Ascending aorta (tissue), 2 donors: Measurements from ENCODE around the gene ZNF778. TPM values are rescaled to one million over a fixed set of nuclear protein-coding genes. Genes with fewer than 3 reads are reported as not detected.

Experiments
- DNase-seq, 2 donors: peaks; one replicate each; pipeline ENCODE4 v3.0.0-alpha.2; 2019; ENCODE audit warnings: low spot score in 2 of 2
- H3K27ac ChIP-seq, 2 donors: fragments of 200-600 bp; sonication (generic); one replicate each; pipeline ENCODE4 v1.5.1; 2016 to 2017; ENCODE audit warnings: mild to moderate bottlenecking in 1 of 2
- H3K27me3 ChIP-seq: fragments of 200-600 bp; sonication (generic); one replicate; pipeline ENCODE4 v1.5.1; 2017
- H3K36me3 ChIP-seq, 2 donors: fragments of 200-600 bp; sonication (generic); one replicate each; pipeline ENCODE4 v1.5.1; 2016
- H3K4me1 ChIP-seq, 2 donors: fragments of 200-600 bp; sonication (generic); one replicate each; pipeline ENCODE4 v1.5.1; 2016 to 2017; ENCODE audit warnings: mild to moderate bottlenecking in 1 of 2
- H3K4me3 ChIP-seq, 2 donors: fragments of 200-600 bp; sonication (generic); one replicate each; pipeline ENCODE4 v1.5.1; 2016 to 2017; ENCODE audit warnings: mild to moderate bottlenecking in 1 of 2
- H3K9me3 ChIP-seq, 2 donors: fragments of 200-600 bp; sonication (generic); one replicate each; pipeline ENCODE4 v1.5.1; 2016
- intact Hi-C: fragments of 100-400 bp; cut with DNase I; formaldehyde crosslinking; loops from one replicate; pipeline ENCODE4 v1.15.1; 2023
- total RNA-seq: library from RNA; depleted of rRNA; stranded (reverse); fragments of >200 nt; gene quantifications from one replicate; pipeline ENCODE4 v1.1.0, GENCODE V29; 2016
- TF ChIP-seq, protein P1 (sequence below), 3 experiments: fragments of 200-600 bp in 2 of 3; fragments of 450-650 bp in 1 of 3; sonication (generic) in 2 of 3; IDR thresholded peaks; one replicate each; pipeline ENCODE4 v1.5.1; 2016 to 2019; ENCODE audit warnings: antibody characterized with exemption in 3 of 3, mild to moderate bottlenecking in 1 of 3, moderate library complexity in 1 of 3

Gene ZNF778
- total RNA-seq, 1 donor from 2014 or later: 1.5 TPM

DNA sequence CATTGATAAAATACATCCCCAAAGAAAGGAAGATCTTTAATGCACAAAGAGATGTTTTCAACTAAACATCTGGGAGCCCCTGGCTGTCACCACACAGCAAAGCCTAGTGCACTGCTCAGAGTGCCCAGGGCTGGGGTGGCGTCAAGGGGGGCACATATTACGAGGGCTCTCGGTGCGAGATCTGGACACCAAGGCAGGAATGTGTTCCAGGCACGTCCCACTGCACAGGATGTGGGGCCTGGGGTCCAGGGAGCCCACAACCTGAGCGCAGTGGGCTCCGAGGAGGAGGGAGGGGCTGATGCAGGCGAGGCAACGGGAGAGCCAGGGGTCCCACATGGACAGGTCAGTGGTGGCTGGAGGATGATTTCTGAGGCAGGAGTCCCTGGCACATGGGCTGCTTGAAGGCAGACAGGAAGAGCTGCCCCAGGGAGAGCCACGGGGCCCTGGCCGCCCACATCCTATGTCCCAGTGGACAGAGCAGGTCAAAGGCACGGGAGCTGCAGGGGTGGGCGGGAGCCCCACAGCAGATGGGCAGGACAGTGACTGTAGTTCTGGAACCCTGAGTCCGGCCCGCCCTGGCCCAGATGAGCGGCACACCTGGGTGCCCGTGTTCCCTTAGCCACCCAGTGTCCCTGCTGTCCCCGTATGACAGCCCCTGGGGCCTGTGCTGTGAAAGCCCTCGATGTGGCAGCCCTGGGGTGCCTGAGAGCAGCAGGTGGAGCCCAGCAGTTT is 56.4 kb downstream of the ZNF778 start:
- H3K27ac ChIP-seq: no peak overlapping the region
- H3K27me3 ChIP-seq: no peaks in the 10 kb centered on the region
- no peak for DNase-seq
- TF ChIP-seq, protein P1, sequence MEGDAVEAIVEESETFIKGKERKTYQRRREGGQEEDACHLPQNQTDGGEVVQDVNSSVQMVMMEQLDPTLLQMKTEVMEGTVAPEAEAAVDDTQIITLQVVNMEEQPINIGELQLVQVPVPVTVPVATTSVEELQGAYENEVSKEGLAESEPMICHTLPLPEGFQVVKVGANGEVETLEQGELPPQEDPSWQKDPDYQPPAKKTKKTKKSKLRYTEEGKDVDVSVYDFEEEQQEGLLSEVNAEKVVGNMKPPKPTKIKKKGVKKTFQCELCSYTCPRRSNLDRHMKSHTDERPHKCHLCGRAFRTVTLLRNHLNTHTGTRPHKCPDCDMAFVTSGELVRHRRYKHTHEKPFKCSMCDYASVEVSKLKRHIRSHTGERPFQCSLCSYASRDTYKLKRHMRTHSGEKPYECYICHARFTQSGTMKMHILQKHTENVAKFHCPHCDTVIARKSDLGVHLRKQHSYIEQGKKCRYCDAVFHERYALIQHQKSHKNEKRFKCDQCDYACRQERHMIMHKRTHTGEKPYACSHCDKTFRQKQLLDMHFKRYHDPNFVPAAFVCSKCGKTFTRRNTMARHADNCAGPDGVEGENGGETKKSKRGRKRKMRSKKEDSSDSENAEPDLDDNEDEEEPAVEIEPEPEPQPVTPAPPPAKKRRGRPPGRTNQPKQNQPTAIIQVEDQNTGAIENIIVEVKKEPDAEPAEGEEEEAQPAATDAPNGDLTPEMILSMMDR (IDR thresholded peaks at IDR 0.05): no peak
- H3K36me3 ChIP-seq: peaks cover 62 to 99% of the 10 kb centered on the region in 2 donors
- no peak overlapping the region for H3K4me3 ChIP-seq
- no peaks in the 10 kb centered on the region for H3K9me3 ChIP-seq
- H3K4me1 ChIP-seq: no peaks in the 10 kb centered on the region
- intact Hi-C loops: no loop called here

DNA sequence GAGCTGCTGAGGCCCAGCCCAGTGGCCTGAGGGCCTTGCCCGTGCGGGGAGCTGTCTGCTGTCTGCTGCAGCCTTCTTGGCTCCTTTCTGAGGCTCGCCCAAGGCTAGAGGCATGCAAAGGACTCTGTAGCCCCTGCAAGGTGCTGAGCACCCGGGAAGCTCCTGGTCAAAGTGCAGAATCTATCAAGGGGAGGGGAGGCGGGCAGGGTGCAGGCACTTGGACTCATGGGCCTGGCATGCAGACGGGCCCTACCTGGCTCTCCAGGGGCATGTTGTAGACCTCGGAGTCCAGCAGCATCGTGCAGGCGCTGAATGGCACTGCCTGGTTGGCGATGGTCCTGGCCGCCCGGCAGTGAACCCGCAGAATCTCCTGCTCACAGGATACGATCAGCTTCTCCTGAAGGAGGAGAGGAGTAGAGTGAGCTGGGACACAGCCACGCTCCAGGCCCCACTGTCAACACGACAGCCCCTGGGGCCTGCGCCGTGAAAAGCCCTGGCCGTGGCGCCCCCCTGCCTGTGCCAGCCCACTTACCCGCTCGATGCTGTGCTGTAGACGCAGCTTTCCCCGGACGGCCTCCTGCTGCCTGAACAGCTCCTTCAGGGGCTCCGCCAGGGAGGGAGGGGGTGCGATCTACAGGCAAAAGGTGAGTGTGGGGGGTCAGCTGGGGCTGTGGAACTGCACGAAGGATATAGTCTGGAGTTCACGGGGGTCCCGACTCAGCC is 57.2 kb downstream of the ZNF778 start:
- no peak overlapping the region for H3K27ac ChIP-seq
- H3K36me3 ChIP-seq: peaks cover 62 to 93% of the 10 kb centered on the region in 2 donors
- H3K9me3 ChIP-seq: no peaks in the 10 kb centered on the region
- no peak overlapping the region for H3K4me3 ChIP-seq
- no peak for DNase-seq
- TF ChIP-seq, protein P1 (IDR thresholded peaks at IDR 0.05): no peak
- no peaks in the 10 kb centered on the region for H3K27me3 ChIP-seq
- intact Hi-C loops: no loop called here
- no peaks in the 10 kb centered on the region for H3K4me1 ChIP-seq

DNA sequence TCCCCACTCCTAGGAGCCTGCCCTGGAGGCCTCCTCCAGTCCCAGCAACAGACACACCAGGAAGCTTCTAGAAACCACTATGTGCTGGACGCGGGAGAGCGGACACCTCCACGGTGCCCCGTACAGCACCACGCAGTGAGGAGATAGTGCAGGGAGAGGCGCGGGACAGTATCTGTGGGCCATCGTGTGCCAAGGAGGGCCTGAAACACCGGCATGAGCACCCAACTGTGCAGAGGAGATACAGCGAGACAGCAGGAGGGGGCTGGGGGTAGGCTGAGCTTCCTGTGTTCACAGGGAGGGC is 57.7 kb downstream of the ZNF778 start:
- Histone ChIP-seq H3K4me3 (no peak overlapping the region), H3K36me3 (peaks cover 62 to 93% of the 10 kb centered on the region in 2 donors), H3K27me3 (no peaks in the 10 kb centered on the region), H3K27ac (no peak overlapping the region), H3K9me3 (no peaks in the 10 kb centered on the region), H3K4me1 (no peaks in the 10 kb centered on the region)
- intact Hi-C loops: no loop called here
- TF ChIP-seq, protein P1 (IDR thresholded peaks at IDR 0.05): no peak
- DNase-seq: no peak

DNA sequence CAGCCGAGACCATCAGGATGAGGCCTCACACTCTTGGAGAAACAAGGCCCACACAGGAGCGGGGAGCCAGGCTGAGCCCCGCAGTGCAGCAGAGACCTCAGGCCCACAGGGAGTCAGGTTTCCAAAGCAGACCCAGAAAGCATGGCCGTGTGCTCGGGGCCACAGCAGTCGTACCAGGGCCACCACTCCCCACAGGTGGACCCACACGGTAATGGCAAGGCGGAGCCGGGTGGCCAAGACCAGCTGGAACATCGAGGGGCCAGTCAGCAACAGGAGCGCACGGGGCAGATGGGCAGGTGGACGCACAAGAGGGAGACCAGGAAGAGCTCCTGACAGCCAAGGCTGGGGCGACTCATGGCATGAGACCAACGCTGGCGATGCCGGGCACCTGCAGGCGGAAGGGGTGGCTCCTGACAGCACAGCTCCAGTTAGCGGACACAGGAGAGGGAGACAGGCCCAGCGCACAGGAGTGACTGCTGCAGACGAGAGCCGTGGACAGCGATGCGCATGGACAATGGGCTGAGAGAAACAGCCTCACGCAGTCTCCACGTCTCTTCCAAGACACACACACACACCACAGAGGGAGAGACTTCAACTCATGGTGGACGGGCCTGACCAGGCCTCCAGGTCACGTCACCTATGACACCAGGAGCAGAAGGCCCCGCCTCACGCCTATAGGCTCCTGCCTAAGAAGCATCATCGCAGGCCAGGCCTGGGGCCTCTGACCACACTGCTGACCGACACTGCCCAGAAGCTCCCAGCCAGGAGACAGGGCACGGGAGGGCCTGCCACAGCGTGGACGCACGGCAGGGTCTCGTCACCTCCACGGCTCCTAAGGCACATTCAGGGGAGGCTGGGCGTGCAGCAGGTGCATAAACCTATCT is 58.6 kb downstream of the ZNF778 start:
- Histone ChIP-seq H3K4me1 (no peaks in the 10 kb centered on the region), H3K4me3 (no peak overlapping the region), H3K9me3 (no peaks in the 10 kb centered on the region), H3K36me3 (peaks cover 62 to 93% of the 10 kb centered on the region in 2 donors), H3K27me3 (no peaks in the 10 kb centered on the region), H3K27ac (no peak overlapping the region)
- intact Hi-C loops: no loop called here
- TF ChIP-seq, protein P1 (IDR thresholded peaks at IDR 0.05): no peak
- no peak for DNase-seq

DNA sequence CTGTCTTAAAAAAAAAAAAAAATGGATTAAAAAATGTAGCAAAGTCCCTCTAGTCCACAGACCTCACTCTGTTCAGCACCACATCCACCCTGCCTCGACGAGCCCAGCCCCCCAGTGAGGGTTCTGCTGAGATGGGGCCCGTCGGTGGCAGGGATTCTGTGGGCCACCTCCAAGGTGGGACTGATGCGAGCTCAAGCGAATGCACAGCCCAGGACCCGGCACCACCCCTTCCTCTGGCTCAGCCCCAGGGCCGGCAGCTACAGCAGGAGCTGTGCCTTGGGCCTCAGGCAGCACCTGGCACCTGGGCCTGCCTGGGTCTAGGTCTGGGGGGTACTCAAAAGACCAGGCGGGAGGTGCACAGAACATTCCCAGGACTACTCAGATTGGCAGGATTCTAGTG is 59.5 kb downstream of the ZNF778 start:
- H3K9me3 ChIP-seq: no peaks in the 10 kb centered on the region
- H3K4me1 ChIP-seq: no peaks in the 10 kb centered on the region
- TF ChIP-seq, protein P1 (IDR thresholded peaks at IDR 0.05): no peak
- H3K4me3 ChIP-seq: no peak overlapping the region
- no peak overlapping the region for H3K27ac ChIP-seq
- no peaks in the 10 kb centered on the region for H3K27me3 ChIP-seq
- peaks cover 64 to 93% of the 10 kb centered on the region in 2 donors for H3K36me3 ChIP-seq
- intact Hi-C loops: no loop called here
- no peak for DNase-seq
